NCI-H2029 (cell line): ENCODE data around the gene UNC45B.
"Not testable (repeated sequence)": the region's sequence is repeated elsewhere in the genome, so short reads cannot be mapped to it uniquely, and the experiment has no call there.

Source experiments
- DNase-seq: peaks from one replicate; lab custom pipeline; 2025; lab: John Stamatoyannopoulos, UW

The UNC45B gene

DNA sequence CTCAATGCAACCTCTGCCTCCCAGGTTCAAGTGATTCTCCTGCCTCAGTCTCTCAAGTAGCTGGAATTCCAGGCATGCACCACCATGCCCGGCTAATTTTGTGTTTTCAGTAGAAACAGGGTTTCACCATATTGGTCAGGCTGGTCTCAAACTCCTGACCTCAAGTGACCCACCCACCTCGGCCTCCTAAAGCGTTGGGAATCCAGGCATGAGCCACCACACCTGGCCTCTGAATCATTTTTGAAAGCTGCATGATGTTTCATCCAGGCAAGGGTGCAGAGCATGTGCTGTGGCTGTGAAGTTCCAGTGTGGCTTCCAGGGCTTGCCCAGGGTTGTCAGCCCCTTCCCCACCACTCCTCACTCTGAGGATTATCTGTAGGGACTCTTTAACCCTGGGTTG lies 24.7 kb downstream of the UNC45B start:
- DNase-seq = not testable (repeated sequence)

DNA sequence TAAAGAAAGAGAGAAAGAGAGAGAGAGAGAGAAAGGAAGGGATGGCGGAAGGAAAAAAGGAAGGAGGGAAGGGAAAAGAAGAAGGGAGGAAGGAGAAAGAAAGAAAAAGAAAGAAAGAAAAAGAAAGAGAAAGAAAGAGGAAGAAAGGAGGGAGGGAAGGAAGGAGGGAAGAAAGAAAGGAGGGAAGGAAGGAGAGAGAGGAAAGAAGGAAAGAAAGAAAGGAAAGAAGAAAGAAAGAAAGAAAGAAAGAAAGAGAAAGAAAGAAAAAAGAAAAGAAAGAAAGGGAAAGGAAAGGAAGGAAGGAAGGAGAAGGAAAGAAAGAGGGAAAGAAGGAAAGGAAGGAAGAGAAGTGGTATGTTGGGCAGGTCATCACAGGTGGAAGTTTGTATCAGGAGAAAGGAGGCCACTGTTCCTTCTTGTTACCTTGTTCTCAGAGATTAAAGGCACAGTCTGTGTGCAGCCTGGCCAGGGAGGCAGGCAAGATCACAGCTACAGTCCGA lies 27.3 kb downstream of the UNC45B start:
- DNase-seq = no peak

DNA sequence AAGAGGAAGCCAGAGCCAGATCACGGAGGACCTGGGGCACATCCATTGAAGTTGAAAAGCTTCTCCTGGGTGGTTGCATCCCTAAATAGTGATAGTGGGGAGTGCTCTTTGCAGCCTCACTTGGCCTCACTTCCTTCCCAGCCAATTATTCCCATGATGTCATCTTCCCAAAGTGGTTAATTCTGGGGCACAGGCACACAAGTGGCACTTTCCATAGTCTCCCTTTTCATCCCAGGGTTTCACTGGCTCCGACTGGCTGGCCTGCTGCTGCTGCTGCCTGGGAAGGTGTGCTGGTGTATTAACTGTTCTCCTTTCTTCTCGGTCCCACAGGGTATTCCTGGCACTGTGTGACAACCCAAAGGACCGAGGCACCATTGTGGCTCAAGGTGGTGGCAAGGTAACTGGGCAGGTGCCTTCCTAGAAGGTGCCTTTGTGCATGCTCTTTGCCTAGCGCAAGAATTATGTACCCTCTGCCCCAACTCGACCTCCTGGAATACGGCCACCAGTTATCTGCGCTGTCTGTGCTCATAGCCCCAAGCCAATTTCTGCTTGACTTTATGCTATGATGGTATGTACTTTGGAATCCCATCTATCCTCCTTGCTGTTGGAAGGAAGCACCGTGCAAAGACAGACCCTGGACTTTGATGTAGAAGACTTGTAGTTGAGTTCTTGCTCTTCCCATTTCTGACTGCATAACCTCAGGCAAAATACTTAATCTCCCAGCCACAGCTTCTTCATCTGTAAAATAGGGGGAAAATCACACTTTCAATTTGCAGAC lies 28.2 kb downstream of the UNC45B start:
- no peak for DNase-seq

DNA sequence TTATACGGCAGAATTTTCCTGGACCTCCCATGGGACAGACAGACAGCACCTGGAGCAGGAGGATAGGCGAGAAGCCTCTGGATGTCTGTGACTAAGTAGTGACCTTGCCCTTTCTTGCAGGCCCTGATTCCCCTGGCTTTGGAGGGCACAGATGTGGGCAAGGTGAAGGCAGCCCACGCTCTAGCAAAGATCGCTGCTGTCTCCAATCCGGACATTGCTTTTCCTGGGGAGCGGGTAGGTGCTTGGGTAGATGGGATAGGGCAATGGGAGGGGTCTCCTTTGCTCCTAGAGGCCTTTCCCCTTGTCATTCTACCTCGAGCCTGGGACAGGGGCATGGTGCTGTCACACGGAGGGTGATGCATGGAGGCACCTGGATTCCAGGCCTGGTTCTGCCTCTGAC lies 29.3 kb downstream of the UNC45B start:
- no peak for DNase-seq

DNA sequence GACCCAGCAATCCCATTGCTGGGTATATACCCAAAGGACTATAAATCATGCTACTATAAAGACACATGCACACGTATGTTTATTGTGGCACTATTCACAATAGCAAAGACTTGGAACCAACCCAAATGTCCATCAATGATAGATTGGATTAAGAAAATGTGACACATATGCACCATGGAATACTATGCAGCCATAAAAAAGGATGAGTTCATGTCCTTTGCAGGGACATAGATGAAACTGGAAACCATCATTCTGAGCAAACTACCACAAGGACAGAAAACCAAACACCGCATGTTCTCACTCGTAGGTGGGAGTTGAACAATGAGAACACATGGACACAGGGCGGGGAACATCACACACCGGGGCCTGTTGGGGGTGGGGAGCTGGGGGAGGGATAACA lies 31.8 kb downstream of the UNC45B start:
- DNase-seq = not testable (repeated sequence)

DNA sequence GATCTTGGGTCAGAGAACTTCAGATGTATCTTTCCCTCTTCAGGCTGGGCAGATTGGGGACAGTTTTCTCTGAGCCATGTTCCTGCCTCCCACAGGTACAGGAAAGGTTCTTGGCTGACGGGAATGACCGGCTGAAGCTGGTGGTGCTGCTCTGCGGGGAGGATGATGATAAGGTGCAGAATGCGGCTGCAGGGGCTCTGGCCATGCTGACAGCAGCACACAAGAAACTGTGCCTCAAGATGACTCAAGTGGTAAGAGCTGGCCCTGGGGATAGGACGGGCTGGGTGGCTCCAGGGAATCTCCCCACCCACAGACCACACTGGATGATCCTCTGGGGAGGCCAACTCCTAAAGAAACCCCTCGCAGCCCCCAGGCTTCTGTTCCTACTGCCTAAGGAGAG lies 35.7 kb downstream of the UNC45B start:
- no peak for DNase-seq

DNA sequence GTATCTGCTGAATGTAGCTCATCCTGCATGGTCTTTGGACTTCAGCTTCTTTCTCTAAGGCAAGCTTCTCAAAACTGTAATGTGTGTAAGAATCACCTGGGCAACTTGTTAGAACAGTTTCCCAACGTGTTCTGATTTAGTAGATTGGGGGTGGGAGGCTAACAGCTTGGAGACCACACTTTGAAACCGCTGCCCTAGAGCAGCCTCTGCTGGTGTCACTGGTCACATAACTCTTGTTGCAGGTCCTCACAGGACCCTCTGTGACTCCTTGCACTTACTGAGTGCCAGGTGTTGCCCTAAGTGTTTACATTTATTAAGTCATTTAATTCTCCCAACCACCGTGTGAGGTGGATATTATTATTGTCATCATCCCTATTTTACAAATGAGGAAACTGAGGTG lies 36.7 kb downstream of the UNC45B start:
- no peak for DNase-seq

DNA sequence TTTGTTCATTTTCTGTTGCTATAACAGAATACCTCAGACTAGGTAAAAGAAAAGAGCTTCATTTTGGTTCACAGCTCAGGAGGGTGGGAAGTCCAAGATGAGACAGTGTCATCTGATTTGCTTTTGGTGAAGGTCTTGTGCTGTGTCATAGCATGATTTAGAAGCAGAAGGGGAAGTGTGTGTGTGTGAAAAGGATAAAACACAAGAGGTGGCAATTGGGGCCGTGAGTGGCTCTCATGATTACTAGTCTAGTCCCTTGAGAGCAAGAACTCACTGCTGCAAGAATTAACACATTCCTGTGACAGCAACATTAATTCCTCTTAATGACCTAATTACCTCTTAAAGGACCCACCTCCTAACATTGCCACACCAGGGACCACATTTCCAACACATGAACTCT lies 38.2 kb downstream of the UNC45B start:
- DNase-seq = no peak

DNA sequence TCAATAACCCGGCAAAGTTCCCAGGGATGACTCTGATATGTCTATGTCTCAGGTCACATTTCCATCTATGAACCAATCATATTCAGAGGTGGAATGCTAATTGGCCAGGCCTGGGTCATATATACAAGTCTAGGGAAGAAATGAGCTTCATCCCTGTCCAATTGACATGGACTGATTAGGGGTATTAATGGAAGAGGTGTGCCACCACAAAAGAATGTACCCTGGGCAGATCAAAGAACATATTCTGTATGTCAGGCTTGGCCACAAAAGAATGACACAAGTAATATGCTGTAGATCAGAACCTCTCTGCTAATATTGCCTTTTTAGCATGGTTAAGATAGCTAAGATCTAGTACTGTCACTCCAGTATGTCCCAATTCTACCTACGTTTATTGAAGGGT lies 39.9 kb downstream of the UNC45B start:
- no peak for DNase-seq

DNA sequence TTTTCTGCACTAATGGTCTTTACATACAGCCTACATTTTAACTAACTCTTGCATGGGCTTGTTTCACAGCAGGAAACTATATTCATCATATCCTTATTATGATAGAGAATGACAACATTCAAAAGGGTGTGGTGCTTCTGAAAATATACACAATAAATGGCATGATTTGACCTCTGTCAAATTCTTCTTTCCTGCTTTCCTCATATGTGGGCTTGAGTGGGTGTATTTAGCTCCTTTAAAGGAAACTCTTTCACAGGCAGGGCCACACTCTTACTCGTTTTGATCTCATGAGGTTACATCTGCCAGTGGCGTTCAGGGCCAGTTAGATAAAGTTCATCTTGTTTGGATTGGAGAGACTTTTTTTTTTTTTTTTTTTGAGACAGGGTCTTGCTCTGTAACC lies 40.5 kb downstream of the UNC45B start:
- no peak for DNase-seq

DNA sequence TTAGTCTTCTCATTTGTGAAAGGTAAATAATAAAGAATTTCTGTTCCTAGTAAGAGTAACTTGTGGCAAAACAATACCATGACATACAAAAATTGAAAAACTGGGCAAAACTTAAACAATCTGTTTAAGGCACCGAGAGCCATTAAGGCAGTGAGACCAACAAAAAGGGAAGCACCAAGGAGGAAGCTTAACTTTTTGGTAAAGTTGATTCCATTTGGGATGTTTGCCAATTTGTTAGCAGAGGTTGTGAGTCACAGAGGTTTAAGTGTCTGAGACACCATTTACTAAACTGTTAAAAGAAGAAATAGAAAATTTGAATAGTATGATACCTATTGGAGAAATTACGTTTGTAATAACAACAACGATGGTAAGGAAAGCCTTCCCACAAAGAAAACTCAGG lies 41.7 kb downstream of the UNC45B start:
- no peak for DNase-seq

DNA sequence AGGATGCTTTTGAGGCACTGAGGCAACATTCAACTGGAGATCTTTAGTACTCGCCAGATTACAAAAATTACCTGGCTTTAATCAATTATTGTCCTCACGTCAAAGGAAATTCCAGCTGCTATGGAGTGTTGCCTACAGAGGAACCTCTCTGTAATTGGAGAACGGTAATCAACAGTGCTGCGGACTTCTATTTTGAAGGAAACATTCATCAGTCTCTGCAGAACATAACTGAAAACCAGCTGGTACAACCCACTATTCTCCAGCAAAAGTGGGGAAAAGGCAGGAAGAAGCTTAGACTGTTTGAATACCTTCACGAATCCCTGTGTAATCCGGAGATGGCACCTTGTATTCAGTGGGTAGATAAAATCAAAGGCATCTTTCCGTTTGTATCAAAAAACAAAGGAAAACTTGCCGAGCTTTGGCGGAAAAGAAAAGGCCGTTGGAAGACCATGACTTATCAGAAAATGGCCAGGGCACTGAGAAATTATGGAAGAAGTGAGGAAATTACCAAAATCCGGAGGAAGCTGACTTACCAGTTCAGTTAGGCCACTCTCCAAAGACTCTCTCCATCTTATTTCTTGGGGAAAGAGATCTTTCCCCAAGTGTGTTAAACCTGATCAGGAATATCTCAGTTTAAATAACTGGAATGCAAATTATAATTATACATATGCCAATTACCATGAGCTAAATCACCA lies 43.5 kb downstream of the UNC45B start:
- no peak for DNase-seq

DNA sequence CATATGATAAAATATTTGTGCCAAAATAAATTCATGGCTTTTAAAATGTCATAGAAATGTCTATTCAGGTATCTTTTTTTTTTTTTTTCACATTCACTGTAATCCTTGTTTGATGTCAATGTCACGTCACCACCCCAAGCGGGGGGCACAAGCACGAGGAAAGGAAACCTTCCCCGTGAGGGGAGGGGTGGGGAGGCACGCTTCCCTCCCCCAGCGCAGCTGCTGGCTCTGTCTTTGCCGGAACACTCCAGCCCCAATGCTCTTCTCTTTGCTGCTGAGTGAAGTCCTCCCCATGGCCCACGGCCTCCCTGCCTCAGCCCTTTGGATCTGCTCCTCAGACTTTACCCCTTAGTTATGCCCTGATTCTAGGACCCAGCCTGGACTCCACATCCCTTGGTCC lies 45.1 kb downstream of the UNC45B start:
- DNase-seq = no peak

DNA sequence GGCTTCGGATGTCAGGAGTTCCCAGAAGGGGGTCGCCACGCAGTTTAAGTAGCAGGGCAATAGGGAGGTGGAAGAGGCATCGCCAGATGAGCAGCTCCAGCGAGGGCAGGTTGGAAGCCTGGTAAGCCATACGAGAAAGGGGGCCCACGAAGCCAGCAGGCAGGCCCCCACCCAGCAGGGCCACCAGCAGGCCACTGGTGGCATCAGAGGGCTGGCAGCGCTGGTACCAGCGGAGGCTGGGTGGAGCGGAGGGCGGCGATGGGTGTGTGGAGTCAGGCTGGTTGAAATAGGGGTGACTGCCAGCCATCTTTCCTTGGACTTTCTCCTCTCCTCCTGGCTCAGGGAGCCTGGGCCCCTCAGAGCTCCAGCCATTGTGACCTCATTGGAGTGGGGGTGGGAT lies 46.4 kb downstream of the UNC45B start, which contains the start of gene SLC35G3:
TSS of gene SLC35G3 (minus strand) at position 393 of the 400 bp plus-strand sequence. CDS start at position 307, 86 bp downstream.
- DNase-seq = not testable (repeated sequence)

DNA sequence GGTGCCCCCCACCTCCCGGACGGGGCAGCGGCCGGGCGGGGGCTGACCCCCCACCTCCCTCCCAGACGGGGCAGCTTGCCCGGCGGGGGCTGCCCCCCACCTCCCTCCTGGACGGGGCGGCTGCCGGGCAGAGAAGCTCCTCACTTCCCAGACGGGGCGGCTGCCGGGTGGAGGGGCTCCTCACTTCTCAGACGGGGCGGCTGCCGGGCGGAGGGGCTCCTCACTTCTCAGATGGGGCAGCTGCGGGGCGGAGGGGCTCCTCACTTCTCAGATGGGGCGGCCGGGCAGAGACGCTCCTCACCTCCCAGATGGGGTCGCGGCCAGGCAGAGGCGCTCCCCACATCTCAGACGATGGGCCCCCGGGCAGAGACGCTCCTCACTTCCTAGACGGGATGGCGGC lies 47.4 kb downstream of the UNC45B start:
- DNase-seq = not testable (repeated sequence)

DNA sequence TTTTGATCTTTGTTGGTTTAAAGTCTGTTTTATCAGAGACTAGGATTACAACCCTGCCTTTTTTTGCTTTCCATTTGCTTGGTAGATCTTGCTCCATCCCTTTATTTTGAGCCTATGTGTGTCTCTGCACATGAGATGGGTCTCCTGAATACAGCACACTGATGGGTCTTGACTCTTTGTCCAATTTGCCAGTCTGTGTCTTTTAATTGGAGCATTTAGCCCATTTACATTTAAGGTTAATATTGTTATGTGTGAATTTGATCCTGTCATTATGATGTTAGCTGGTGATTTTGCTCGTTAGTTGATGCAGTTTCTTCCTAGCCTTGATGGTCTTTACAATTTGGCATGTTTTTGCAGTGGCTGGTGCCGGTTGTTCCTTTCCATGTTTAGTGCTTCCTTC lies 55.0 kb downstream of the UNC45B start:
- not testable (repeated sequence) for DNase-seq

DNA sequence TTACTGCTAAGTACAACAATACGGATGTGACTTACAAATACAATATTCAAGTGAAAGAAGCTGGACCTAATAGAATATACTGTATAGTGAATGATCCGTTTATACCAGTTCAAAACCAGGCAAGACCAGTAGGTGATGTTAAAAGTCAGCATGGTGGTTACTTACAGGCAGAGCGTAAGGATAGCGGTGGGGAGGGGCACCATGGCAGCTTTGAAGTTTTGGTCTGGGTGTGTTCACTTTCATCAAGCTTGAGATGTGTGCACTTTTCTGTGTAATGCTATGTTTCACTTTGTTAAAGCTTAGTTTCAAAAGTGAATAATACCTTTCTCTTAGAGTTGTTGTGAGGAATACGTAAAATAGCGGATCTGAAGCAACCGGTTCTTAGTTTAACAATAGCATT lies 63.1 kb downstream of the UNC45B start:
- no peak for DNase-seq

DNA sequence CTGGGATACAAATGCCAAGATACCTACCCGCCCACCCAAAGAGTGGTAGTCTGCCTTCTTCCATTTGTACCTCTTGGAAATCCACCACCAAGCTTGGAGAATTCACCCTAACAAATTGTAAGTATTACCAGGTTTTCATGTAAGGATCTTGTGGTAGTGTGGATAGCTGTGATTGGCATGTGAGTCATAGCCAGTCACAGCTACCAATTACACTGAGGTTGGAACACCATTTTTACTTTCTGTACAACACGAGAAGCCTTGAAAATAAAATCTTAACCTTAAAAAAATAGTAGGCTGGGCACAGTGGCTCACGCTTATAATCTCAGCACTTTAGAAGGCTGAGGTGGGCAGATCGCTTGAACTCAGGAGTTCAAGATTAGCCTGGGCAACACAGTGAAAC lies 65.1 kb downstream of the UNC45B start:
- DNase-seq = no peak

DNA sequence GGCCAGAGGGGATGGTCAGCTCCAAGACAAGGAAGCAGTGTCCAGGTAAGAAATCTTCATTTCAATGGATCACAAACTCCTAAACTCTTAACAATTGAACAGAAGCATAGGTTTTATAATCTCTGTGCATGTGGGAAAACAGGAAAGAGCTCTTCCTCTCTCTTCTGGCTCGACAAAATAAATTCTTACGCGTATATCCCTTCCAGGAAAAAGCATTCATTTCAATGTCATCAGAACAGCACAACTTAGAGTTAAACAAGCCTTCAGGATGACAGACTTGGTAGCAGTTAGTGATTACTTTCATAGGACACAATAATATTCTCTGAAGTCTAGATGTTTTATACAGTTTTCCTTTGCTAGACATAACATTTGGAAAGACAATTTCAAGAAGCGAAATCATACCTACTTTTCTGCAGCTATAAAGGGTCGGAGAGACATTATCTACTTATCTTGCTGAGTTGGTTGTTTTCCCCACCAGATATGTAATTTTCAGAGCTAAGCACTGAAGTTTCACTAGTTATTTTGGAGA lies 65.9 kb downstream of the UNC45B start:
- DNase-seq = no peak

DNA sequence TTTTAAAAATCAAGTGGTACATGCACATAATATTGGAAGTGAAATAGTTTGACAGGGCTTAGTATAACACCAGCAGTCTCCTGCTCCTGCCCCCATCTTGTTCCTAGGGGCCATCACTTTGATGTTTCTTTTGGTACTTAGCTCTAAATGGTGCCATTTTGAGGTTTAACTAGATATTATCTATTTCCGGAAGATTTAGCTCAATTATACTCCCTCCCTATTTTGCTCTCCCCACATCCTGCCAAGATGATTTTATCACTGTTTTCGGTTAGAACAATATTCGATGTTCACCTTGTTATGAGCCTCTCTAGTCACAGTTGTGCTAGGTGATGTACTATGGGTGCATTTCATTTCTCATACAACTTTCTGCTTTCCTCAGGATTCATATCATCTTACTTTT lies 66.6 kb downstream of the UNC45B start:
- no peak for DNase-seq

DNA sequence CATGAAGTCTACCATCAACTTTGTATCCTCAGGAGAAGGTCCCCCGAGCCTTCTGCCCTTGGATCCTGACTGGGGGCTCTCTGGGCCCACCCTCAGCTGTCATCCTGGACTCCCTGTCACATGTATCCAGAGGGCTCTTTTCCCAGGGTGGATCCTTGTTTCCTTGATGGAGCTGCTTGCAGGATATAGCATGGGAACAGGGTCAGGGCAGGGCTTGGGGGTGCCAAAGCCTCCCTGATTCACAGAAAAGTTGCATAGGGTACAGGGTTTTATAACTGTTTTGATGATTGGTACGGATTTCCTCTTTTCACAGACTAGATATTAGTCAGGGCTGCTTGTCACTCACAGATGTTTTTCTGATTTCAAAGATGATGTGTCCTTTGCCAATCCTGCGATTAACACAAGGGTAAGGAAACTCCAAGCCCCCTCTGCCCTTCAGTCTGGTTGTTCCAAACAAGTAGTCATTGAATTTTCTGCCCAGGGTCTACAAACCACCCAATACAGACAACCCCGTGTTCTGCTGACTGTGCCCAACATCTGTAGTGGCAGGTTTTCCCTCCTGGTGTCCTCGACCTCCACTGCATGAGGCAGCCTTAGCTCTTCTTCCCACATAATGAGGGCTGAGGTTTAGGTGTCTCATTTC lies 67.1 kb downstream of the UNC45B start:
- DNase-seq = no peak

DNA sequence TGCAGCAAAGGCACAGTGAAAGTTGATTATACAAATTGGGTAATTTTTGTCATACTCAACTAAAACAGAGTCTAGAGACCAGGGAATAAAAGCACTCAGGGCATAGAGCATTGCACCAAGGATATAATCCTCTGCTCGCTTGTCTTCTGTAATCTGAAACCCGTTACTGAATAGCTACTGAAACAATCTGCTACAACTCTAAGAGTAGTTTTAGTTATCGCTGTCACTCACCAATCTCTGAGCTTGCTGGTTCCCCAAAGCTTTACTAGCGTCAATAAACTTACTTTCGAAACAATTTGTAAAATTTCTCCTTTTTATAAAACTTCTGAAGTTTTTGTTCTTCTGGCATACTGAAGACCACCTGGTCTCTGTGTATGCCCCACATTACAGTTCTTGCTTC lies 69.5 kb downstream of the UNC45B start:
- no peak for DNase-seq

DNA sequence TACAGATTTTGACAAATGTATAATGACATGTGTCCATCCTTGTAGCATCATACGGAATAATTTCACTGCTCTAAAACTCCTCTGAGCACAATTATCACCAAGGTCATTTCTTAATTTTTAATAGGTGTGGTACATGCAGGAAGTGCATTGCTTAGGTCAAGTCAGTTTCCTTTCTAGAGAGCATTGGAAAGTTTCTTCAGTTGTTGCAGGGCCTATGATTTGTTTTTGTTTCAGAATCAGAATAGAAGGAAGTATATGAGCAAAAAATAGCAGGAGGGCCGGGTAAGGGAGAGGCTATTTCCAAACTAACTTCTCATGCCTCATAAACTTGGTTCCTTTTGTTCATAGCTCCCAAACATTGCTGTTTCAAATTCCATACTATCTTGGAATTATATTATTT lies 71.3 kb downstream of the UNC45B start:
- no peak for DNase-seq
